GM18526 (cell line): ENCODE data around the gene DDX46.

ENCODE experiments used
- POLR2A ChIP-seq: IDR thresholded peaks from 3 replicates; pipeline ENCODE4 v1.6.1; 2011; ENCODE audit not compliant: insufficient read length; ENCODE audit errors: extremely low read depth

Gene DDX46

DNA sequence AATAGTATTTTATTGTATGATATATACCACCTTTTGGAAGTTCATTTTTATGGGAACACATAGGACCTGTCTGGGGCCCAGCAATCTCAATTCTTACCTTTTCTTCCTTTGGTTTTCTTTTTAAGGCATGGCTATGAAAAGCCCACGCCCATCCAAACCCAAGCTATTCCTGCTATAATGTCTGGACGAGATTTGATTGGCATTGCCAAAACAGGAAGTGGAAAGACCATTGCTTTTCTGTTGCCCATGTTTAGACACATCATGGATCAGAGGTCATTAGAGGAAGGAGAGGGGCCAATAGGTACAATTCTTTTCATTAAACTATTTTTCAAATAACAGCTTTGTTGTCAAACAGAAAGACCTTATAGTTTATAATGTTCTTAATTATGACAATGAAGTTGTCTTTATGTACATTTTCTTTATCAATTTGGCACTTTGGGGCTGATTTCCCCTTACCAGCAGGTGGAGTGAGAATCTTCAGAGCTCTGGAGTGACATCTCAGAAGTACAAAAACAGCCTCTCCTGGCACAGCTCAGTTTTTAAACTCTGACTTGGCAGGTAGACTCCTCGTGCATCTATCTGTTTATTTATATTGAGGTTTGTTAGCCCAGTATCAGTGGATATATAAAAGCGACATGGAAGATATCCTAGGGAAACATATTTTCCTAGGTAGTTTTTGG is 25.8 kb downstream of the DDX46 start:
- TF ChIP-seq POLR2A, result no peak

DNA sequence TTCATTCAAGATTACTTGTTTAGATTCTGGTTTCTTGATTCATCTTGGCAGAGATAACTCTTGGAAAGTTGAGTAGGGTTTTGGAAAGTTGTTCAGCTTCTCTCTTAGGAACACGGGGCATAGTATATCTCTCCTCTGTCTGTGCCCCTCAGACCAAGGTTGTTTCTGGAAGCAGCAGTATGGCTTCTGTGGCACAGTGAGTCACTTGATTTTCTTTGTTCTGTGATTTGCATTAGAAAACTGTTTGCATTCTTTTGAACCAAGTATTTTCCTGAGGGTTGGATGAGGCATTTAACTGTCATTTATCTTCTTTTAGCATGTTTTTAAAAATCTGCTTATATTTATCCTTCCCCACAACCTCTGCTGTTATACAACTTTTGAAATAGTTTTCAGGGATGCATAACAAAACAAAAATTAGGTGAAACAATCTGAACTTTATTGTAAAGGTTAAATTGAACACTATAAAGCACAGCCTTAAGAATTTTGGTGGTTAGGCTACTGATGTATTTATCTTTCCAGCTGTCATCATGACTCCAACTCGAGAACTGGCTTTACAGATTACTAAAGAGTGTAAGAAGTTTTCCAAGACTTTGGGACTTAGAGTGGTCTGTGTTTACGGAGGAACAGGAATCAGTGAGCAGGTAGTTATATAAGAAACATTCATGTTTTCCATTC is 26.5 kb downstream of the DDX46 start:
- TF ChIP-seq POLR2A, result no peak

DNA sequence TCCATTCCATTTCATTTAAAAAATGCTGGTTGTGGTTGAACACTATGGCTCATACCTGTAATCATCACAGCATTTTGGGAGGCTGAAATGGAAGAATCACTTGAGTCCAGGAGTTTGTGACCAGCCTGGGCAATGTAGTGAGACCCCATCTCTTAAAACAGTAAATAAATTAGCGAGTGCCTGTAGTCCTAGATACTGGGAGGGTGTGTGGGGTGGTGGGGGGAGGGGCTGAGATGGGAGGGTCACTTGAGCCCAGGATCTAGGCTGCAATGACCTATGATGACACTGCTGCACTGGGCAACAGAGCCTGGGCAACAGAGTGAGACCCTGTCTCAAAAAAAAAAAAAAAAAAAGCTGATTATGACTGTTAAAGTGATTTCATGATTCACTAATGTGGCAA is 29.1 kb downstream of the DDX46 start:
- TF ChIP-seq POLR2A, result no peak

DNA sequence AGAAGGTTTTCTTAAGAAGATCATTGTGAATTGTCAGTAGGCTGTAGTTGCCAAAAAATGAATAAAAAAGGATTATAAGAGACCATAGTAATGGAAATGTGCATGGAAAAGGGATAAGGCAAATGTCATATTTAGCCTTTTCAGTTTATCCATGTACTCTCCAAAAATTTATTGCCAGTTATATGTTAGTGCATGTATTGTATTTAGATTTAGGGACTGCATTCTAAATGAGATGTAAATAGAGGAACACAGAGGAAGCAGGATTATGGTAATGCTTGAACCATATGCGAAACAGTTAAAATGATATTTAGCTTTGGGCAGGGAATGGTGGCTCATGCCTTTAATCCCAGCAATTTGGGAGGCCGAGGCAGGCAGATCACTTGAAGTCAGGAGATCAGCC is 33.0 kb downstream of the DDX46 start:
- TF ChIP-seq POLR2A, result no peak

DNA sequence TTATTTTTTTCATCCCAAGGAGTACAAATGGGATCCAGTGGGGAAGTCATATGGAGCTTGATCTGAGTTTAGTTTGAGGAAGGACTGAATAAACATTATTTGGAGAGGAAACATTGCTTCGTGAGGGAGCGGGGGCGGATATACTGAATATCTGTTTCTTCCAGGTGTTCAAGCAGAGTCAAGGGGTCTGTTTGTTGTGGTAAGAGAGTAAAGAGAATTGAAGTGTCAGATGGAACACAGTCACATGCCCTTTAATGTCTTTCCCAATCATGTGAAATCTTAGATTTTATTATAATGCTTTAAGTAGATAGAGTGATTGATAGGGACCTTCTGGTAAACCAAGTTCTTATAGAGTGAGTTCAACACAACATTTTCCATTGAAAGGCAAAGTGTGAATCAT is 33.7 kb downstream of the DDX46 start:
- no peak for TF ChIP-seq POLR2A

- TF ChIP-seq POLR2A, result no peak
These were observed 34.5 kb downstream of the DDX46 start for GRCh38 chr5:134793111-134793510.

DNA sequence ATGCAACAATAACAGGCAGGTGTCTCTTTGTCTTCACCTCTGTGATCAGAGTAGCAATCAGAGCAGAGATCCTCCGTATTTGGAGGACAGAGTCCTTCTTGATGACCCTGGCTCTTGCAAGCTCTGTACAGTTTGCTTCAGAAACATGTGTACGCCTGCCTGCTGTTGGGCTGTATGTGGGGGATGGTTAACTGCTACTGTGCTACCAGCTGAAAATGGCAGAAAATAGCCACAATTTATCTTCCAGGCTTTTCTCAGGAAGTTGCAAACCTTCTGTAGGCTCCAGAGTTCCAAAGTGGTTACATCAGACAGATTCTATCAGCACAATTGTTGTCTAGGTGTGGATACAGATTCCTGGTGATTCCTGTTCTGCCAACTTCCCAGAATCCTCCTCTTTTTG is 35.5 kb downstream of the DDX46 start:
- no peak for TF ChIP-seq POLR2A

- TF ChIP-seq POLR2A, result no peak
These were observed 36.2 kb downstream of the DDX46 start for GRCh38 chr5:134794819-134795218.

- TF ChIP-seq POLR2A, result no peak
These were observed 39.9 kb downstream of the DDX46 start for GRCh38 chr5:134798468-134798867.

- TF ChIP-seq POLR2A, result no peak
These were observed 45.2 kb downstream of the DDX46 start for GRCh38 chr5:134803821-134804220.

DNA sequence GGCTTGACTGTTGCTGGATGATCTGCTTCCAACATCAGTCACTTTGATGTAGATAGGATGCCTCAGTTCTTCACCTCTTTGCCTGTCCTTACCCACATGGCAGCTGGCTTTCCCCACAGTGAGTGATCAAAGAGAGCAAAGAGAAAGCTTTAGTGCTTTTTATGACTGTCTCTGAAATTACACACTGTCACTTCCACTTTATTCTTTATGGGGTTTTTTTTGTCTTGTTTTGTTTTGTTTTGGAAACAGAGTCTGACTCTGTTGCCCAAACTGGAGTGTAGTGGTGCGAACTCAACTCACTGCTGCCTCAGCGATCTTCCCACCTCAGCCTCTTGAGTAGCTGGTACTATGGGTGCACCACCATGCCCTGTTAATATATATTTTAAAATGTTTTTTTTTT is 54.8 kb downstream of the DDX46 start:
- no peak for TF ChIP-seq POLR2A

DNA sequence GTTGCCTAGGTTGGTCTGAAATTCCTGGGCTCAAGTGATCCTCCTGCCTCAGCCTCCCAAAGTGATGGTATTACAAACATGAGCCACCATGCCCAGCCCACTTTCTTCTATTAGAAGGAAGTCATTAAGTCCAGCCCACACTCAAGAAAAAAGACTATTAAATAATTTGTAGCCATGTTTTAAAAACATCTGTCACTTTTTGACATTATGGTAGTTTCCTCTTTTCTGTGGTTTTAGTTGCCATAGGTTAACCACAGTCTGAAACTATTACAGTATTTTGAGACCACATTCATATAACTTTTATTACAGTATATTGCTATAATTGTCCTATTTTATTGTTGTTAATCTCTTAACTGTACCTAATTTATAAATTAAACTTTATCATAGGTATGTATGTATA is 55.2 kb downstream of the DDX46 start:
- no peak for TF ChIP-seq POLR2A

- TF ChIP-seq POLR2A, result no peak
These were observed 58.4 kb downstream of the DDX46 start for GRCh38 chr5:134817006-134817405.

- no peak for TF ChIP-seq POLR2A
These were observed 60.2 kb downstream of the DDX46 start for GRCh38 chr5:134818776-134819175.

DNA sequence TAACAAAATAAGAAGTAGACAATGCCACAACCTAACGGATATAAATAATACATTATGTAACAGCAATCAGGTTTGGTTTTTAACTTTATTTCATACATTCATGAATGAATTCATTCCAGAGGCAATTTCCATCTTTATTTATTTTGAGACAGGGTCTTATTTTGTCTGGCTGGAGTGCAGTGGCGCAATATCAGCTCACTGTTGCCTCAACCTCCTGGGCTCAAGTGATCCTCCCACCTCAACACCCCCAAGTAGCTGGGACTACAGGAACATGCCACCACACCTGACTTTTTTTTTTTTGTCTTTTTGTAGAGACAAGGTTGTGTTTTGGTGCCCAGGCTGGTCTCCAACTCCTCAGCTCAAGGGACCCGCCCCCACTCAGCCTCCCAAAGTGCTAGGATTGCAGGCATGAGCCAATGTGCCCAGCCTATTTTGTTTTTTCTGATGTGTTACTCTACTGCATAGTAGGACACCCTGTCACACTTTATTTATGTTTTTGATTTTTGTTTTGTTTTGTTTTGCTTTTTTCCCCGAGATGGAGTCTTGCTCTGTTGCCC is 60.9 kb downstream of the DDX46 start:
- TF ChIP-seq POLR2A, result no peak

DNA sequence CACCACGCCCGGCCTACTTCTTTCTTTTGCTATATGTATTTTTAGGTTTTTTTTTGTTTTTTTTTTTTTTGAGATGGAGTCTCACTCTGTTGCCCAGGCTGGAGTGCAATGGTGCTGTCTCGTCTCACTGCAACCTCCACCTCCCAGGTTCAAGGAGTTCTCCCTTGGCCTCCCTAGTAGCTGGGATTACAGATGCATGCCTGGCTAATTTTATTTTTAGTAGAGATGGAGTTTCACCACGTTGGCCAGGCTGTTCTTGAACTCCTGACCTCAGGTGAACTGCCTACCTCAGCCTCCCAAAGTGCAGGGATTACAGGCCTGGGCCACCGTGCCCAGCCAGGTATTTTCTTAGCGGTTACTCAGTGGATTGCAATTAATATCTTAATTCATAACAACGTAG is 63.3 kb downstream of the DDX46 start:
- no peak for TF ChIP-seq POLR2A

DNA sequence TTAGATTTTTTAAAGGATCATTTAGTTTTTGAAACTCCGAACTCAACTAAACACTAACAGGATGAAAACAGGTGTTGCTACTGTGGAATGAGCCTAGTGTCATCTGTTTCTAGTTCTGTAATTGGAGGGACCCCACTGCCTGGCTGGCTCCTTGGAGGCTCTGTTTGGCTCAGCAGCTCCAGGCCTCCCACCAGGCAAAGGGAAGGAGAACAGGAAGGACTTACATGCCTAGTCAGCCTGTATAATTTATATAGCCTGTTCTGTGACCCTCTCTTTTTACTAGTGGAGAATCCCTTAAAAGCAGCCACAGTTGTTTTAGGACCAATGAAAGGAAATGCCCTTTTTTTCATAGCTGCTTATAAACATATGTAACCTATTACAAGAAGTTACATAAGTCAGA is 66.1 kb downstream of the DDX46 start:
- no peak for TF ChIP-seq POLR2A
